CD14-positive monocyte (primary cell): ENCODE data around the gene SMPD3. TPM values are rescaled to one million over a fixed set of nuclear protein-coding genes. Genes with fewer than 3 reads are reported as not detected.

Experiments
- DNase-seq, 3 donors: peaks; one replicate each; pipeline ENCODE4 v3.0.0-alpha.2; 2011 to 2022
- H2AFZ ChIP-seq: 2 replicates; pipeline ENCODE4 v1.6.0; 2012; ENCODE audit warnings: mild to moderate bottlenecking, low read depth, low read length, inconsistent platforms; ENCODE audit not compliant: insufficient read depth, poor library complexity, severe bottlenecking
- H3K27ac ChIP-seq, 2 donors: 1 replicate in 1 of 2; 2 replicates in 1 of 2; pipeline ENCODE4 v1.5.1; 2012 to 2013; ENCODE audit warnings: low read length in 2 of 2, control low read depth in 1 of 2, inconsistent platforms in 1 of 2, low read depth in 1 of 2, mild to moderate bottlenecking in 1 of 2
- H3K27me3 ChIP-seq, 2 donors: one replicate each; pipeline versions ENCODE4 v1.6.0 to v1.6.1; 2011 to 2013; ENCODE audit warnings: low read length in 2 of 2; ENCODE audit not compliant: control insufficient read depth in 2 of 2, insufficient read depth in 2 of 2
- H3K36me3 ChIP-seq, 2 donors: replicated peaks in 1 of 2; 1 replicate in 1 of 2; 2 replicates in 1 of 2; pipeline versions ENCODE4 v1.5.1 to v1.6.1; 2012 to 2013; ENCODE audit warnings: low read length in 2 of 2, control low read depth in 1 of 2, inconsistent platforms in 1 of 2, mild to moderate bottlenecking in 1 of 2; ENCODE audit not compliant: insufficient read depth in 2 of 2, control insufficient read depth in 1 of 2
- H3K4me1 ChIP-seq, 2 donors: 1 replicate in 1 of 2; 2 replicates in 1 of 2; pipeline versions ENCODE4 v1.5.1 to v1.6.1; 2012 to 2013; ENCODE audit warnings: low read length in 2 of 2, control low read depth in 1 of 2, inconsistent platforms in 1 of 2, mild to moderate bottlenecking in 1 of 2, moderate library complexity in 1 of 2; ENCODE audit not compliant: insufficient read depth in 2 of 2, control insufficient read depth in 1 of 2
- H3K4me2 ChIP-seq: replicated peaks from 2 replicates; pipeline ENCODE3; 2012; ENCODE audit warnings: low read length, moderate library complexity, mild to moderate bottlenecking; ENCODE audit not compliant: poor library complexity, severe bottlenecking; ENCODE audit errors: extremely low read depth
- H3K4me3 ChIP-seq, 3 experiments: fragments of 200-600 bp in 1 of 3; sonication (generic) in 1 of 3; replicated peaks in 1 of 3; 1 replicate in 2 of 3; 2 replicates in 1 of 3; pipeline ENCODE4 v1.5.1; 2011 to 2013; ENCODE audit warnings: low read length in 3 of 3, mild to moderate bottlenecking in 3 of 3, control low read depth in 2 of 3, low read depth in 2 of 3, inconsistent platforms in 1 of 3, moderate library complexity in 1 of 3
- H3K79me2 ChIP-seq: 2 replicates; pipeline ENCODE4 v1.6.0; 2012; ENCODE audit warnings: mild to moderate bottlenecking, control low read depth, inconsistent platforms, low read length, moderate library complexity; ENCODE audit not compliant: insufficient read depth
- H3K9ac ChIP-seq: 2 replicates; pipeline ENCODE4 v1.6.0; 2017; ENCODE audit warnings: low read length, mild to moderate bottlenecking; ENCODE audit not compliant: insufficient read depth, poor library complexity, severe bottlenecking
- H3K9me3 ChIP-seq, 2 donors: replicated peaks in 1 of 2; 1 replicate in 1 of 2; 2 replicates in 1 of 2; pipeline versions ENCODE4 v1.5.1 to v1.6.1; 2012 to 2013; ENCODE audit warnings: low read length in 2 of 2, control low read depth in 1 of 2; ENCODE audit not compliant: control insufficient read depth in 1 of 2, insufficient read depth in 1 of 2
- H4K20me1 ChIP-seq: 2 replicates; pipeline ENCODE4 v1.6.0; 2012; ENCODE audit warnings: mild to moderate bottlenecking, low read length, control low read depth, moderate library complexity; ENCODE audit not compliant: insufficient read depth
- H3K27ac Mint-ChIP-seq, 7 donors: one replicate each; pipeline ENCODE4 v1.8.0; 2020; ENCODE audit warnings: mild to moderate bottlenecking in 7 of 7, mixed read lengths in 7 of 7, moderate library complexity in 6 of 7, inconsistent platforms in 2 of 7
- H3K27me3 Mint-ChIP-seq, 3 donors: one replicate each; pipeline ENCODE4 v1.8.0; 2021 to 2022; ENCODE audit warnings: low read depth in 3 of 3, mild to moderate bottlenecking in 3 of 3, mixed read lengths in 3 of 3, moderate library complexity in 3 of 3, inconsistent platforms in 1 of 3
- H3K36me3 Mint-ChIP-seq, 2 donors: one replicate each; pipeline ENCODE4 v1.8.0; 2020; ENCODE audit warnings: mixed read lengths in 2 of 2, inconsistent platforms in 1 of 2, mild to moderate bottlenecking in 1 of 2
- H3K4me1 Mint-ChIP-seq: one replicate; pipeline ENCODE4 v1.8.0; 2020; ENCODE audit warnings: mild to moderate bottlenecking, mixed read lengths
- H3K4me3 Mint-ChIP-seq, 2 donors: one replicate each; pipeline ENCODE4 v1.8.0; 2020; ENCODE audit warnings: mild to moderate bottlenecking in 2 of 2, mixed read lengths in 2 of 2, moderate library complexity in 1 of 2
- H3K9me3 Mint-ChIP-seq, 7 donors: one replicate each; pipeline ENCODE4 v1.8.0; 2020 to 2022; ENCODE audit warnings: mixed read lengths in 7 of 7, mild to moderate bottlenecking in 6 of 7, moderate library complexity in 6 of 7, inconsistent platforms in 2 of 7
- WGBS: methylation state at CpG from one replicate; pipeline ENCODE4 v1.1.5; 2013; ENCODE audit warnings: missing lambda C conversion rate; ENCODE audit not compliant: insufficient coverage; 5-methylcytosine and 5-hydroxymethylcytosine counted together
- intact Hi-C, 2 donors: fragments of 100-400 bp; cut with micrococcal nuclease; formaldehyde crosslinking; loops; one replicate each; pipeline versions ENCODE4 v1.15.0 to v1.15.1; 2023
- polyA plus RNA-seq, 3 donors: library from polyadenylated mRNA; depleted of rRNA in 1 of 3; unstranded in 2 of 3; stranded (reverse) in 1 of 3; fragments of 300-500 nt in 2 of 3; fragments of >200 nt in 1 of 3; fragmentation: Illumina TruSeq in 2 of 3; gene quantifications; 1 replicate in 2 of 3; 2 replicates in 1 of 3; pipeline ENCODE4 v1.2.3, GENCODE V29; 2012 to 2021
- TF ChIP-seq, protein P1 (sequence below): fragments of 200-600 bp; IDR thresholded peaks from one replicate; pipeline ENCODE4 v1.8.0; 2022; ENCODE audit warnings: antibody characterized with exemption, mild to moderate bottlenecking

Gene SMPD3
- polyA plus RNA-seq, 3 donors, result 0.40 to 1.1 (median 0.51) TPM

GRCh38 chr16:68387301-68387700 lies 61.0 kb downstream of the SMPD3 start:
- no peak for DNase-seq
- Histone ChIP-seq H3K9ac (no peak overlapping the region), H3K79me2 (no peaks in the 10 kb centered on the region), H3K36me3 (no peaks in the 10 kb centered on the region), H3K4me3 (no peak overlapping the region), H2AFZ (no peak overlapping the region), H3K4me2 (no peak overlapping the region), H3K27me3 (no peaks in the 10 kb centered on the region), H3K9me3 (no peaks in the 10 kb centered on the region), H4K20me1 (no peaks in the 10 kb centered on the region), H3K4me1 (peaks cover 9 to 11% of the 10 kb centered on the region in 2 donors), H3K27ac (no peak overlapping the region)
- Mint-ChIP-seq H3K4me3 (no peak overlapping the region), H3K36me3 (no peaks in the 10 kb centered on the region), H3K27ac (no peak overlapping the region), H3K27me3 (peaks cover 2 to 3% (median 2%) of the 10 kb centered on the region in 3 donors), H3K4me1 (peaks cover 19% of the 10 kb centered on the region), H3K9me3 (peaks cover 0 to 1% (median 0%) of the 10 kb centered on the region in 7 donors)
- intact Hi-C loops, result no loop called here
- TF ChIP-seq, protein P1, sequence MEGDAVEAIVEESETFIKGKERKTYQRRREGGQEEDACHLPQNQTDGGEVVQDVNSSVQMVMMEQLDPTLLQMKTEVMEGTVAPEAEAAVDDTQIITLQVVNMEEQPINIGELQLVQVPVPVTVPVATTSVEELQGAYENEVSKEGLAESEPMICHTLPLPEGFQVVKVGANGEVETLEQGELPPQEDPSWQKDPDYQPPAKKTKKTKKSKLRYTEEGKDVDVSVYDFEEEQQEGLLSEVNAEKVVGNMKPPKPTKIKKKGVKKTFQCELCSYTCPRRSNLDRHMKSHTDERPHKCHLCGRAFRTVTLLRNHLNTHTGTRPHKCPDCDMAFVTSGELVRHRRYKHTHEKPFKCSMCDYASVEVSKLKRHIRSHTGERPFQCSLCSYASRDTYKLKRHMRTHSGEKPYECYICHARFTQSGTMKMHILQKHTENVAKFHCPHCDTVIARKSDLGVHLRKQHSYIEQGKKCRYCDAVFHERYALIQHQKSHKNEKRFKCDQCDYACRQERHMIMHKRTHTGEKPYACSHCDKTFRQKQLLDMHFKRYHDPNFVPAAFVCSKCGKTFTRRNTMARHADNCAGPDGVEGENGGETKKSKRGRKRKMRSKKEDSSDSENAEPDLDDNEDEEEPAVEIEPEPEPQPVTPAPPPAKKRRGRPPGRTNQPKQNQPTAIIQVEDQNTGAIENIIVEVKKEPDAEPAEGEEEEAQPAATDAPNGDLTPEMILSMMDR, result no peak
- WGBS, result 93% methylated on average over 9 of the region's 9 CpGs

- H3K79me2 ChIP-seq, result no peaks in the 10 kb centered on the region
- peaks cover 9 to 11% of the 10 kb centered on the region in 2 donors for H3K4me1 ChIP-seq
- H3K27ac ChIP-seq, result no peak overlapping the region
- no peak overlapping the region for H3K4me3 ChIP-seq
- Mint-ChIP-seq H3K27me3 (peaks cover 2 to 3% (median 2%) of the 10 kb centered on the region in 3 donors), H3K4me1 (peaks cover 21% of the 10 kb centered on the region), H3K27ac (no peak overlapping the region), H3K9me3 (peaks cover 0 to 2% (median 0%) of the 10 kb centered on the region in 7 donors), H3K4me3 (no peak overlapping the region), H3K36me3 (no peaks in the 10 kb centered on the region)
- TF ChIP-seq, protein P1, result no peak
- H4K20me1 ChIP-seq, result no peaks in the 10 kb centered on the region
- H3K4me2 ChIP-seq, result no peak overlapping the region
- no peaks in the 10 kb centered on the region for H3K36me3 ChIP-seq
- 94% methylated on average over 14 of the region's 14 CpGs for WGBS
- H2AFZ ChIP-seq, result no peak overlapping the region
- DNase-seq, result no peak
- H3K27me3 ChIP-seq, result no peaks in the 10 kb centered on the region
- H3K9ac ChIP-seq, result no peak overlapping the region
- no peaks in the 10 kb centered on the region for H3K9me3 ChIP-seq
- intact Hi-C loops, result no loop called here
These were observed 61.7 kb downstream of the SMPD3 start for GRCh38 chr16:68386628-68387027.
